Epithelial cell of proximal tubule (primary cell): Measurements from ENCODE around the gene AGPAT4. TPM values are rescaled to one million over a fixed set of nuclear protein-coding genes. Genes with fewer than 3 reads are reported as not detected.

Source experiments
- DNase-seq: peaks from one replicate; pipeline ENCODE4 v3.0.0-alpha.2; 2011; ENCODE audit warnings: low read depth
- H3K4me3 ChIP-seq: 2 replicates; pipeline ENCODE4 v1.5.1; 2011; ENCODE audit warnings: low read depth, mild to moderate bottlenecking, low read length
- total RNA-seq: library from RNA; depleted of rRNA; stranded (reverse); fragments of >200 nt; gene quantifications from 2 replicates; pipeline ENCODE4 v1.2.3, GENCODE V29; 2015
- TF ChIP-seq, protein P1 (sequence below): conservative IDR thresholded peaks from 2 replicates; pipeline ENCODE4 v1.5.1; 2012; ENCODE audit warnings: low read depth, mild to moderate bottlenecking, low read length

Gene AGPAT4
- total RNA-seq, 1 donor from 2014 or later, result 12.2 TPM

DNA sequence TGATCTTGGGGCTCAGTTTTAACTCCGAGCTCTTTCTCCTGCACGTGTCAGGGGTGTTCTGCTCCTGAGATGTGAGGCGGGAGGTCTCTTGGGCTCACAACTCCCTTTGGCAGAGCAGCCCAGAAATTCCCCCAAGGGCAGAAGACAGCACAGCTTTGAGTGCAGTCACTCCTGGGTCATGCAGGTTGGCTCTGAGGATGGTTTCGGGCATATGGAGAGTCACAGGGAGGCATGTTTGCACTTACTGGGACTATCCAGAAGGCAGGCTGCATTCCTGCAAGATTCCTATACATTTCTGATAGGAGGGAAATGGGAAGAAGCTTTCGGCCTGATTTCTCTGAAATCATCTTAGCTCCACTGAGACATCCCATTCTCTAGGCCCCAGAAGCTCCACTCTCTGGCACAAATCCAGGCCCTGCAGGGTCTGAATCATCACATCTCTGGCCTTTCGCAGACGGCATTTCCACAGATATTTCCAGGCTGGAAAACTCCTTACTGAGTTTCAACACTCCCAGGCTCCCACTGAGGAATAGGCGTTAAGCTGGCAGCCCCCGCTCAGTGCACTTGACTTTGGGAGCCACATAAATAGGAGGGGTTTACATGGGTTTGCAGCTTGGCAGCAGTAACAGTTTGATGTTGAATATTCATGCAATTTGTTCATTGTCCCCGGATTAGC is 39.7 kb downstream of the AGPAT4 start:
- DNase-seq, result peak; percentile 46
- no peak overlapping the region for H3K4me3 ChIP-seq
- TF ChIP-seq, protein P1, sequence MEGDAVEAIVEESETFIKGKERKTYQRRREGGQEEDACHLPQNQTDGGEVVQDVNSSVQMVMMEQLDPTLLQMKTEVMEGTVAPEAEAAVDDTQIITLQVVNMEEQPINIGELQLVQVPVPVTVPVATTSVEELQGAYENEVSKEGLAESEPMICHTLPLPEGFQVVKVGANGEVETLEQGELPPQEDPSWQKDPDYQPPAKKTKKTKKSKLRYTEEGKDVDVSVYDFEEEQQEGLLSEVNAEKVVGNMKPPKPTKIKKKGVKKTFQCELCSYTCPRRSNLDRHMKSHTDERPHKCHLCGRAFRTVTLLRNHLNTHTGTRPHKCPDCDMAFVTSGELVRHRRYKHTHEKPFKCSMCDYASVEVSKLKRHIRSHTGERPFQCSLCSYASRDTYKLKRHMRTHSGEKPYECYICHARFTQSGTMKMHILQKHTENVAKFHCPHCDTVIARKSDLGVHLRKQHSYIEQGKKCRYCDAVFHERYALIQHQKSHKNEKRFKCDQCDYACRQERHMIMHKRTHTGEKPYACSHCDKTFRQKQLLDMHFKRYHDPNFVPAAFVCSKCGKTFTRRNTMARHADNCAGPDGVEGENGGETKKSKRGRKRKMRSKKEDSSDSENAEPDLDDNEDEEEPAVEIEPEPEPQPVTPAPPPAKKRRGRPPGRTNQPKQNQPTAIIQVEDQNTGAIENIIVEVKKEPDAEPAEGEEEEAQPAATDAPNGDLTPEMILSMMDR, result no peak

DNA sequence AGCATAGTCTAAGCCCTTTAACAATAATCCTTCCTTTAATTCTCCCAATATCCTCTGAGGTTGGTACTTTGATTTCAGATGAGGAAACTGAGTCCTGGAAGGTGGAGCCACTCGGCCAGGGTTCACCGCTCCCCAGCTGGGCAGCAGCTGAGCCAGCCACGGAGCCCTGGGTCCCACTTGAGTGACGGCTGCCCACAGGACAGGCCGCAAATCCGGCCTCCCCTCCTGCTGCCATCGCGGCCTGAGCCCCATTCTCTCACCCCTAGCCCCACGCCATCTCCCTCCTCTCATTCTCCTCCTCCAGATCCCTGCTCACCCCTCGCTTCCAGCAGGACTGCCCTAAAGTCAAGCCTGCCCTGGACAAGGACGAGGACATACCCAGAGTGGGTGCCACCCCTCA is 41.4 kb downstream of the AGPAT4 start:
- no peak for DNase-seq
- no peak overlapping the region for H3K4me3 ChIP-seq
- TF ChIP-seq, protein P1, result no peak

DNA sequence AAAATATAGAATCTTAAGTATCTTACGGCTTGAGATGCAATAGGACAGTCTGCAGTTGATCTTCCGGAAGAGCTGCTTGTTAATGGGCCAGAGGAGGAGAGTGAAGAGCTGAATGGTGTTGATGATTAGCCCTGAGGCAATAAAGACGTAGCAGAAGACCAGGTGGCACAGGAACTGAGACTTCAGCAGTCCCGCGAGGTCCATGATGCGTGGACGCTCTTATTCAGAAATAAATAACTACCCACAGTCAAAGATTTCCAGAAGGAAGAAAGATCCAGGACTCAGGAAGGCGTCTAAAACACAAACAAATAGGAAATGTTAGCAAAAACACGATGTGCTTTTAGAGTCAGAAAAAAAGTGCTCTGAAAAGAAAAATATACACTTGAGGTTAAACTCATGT is 41.9 kb downstream of the AGPAT4 start:
- TF ChIP-seq, protein P1, result no peak
- DNase-seq, result peak; percentile 66
- peak overlapping the region; percentile 24 for H3K4me3 ChIP-seq

DNA sequence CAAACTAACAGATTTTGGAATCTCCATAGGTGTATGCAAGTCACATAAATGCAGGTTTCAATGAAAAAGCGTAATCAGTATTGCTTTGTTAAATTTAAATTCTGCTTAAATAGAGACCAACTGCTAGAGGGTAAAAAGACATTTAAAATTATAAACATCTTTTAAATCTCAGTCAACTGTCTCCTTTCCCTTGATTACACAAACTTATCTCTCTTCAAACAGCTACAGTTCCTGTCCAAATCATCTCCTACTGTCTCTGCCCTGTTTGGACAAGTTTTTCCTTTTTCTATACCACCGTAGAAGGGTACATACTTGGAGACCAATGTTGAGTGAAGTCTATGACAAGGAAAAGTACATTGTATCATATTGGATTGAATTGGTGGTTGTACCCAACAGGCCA is 43.5 kb downstream of the AGPAT4 start:
- DNase-seq, result no peak
- no peak overlapping the region for H3K4me3 ChIP-seq
- TF ChIP-seq, protein P1, result no peak

DNA sequence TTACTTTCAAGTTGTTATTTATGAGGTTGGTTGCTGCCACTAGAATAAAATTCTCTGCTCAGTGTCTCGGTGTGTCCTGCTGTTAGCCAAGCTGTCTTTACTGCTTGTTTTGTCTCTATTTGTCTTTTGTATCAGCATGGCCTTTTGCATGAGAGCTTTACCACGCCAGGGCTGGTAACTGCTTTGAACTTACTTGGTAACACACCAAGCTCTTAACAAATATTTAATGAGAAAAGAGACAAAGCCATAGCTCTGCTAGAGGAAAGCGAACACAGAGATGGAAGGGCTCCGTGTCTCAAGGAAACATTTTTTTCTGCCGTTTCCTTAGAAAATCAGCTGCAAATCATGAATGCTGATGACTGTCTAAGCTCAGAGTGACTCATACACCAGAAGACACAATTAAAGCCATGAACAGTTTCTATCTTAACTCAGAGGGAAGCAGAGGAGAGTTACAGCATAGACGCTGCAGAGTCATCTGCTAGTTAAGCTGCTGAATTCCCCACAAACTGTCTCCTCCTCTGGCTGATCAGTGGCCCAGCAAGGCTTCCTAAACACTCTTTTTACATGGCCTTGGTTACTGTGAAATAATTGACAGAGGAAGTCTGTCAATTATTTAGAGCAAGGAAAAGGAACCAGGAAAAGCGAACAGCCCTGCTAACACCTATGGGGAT is 44.8 kb downstream of the AGPAT4 start:
- peak; percentile 92 for DNase-seq
- TF ChIP-seq, protein P1, result peak; percentile 9
- peak overlapping the region; percentile 40 for H3K4me3 ChIP-seq

DNA sequence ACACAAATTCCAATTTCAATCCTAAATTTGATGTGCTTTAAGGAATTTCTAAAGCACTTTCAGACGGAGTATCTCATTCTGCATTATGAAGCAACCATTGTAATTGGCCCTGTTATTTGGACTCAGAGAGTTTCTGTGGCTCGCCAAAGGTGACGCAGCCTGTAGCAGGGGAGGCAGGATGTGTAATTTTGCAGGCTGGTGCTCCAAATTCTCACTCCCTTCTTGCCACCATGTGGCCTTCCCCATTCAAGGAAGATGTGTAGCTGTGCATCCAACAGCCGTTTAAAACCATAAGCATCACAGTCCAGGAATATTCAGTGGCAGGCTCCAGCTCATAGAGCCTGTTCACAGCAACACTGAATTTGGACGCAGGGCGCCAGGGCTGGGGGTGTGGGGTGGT is 45.8 kb downstream of the AGPAT4 start:
- TF ChIP-seq, protein P1, result no peak
- no peak for DNase-seq
- H3K4me3 ChIP-seq, result no peak overlapping the region
